Pulmonary artery endothelial cell (primary cell): Measurements from ENCODE around the gene COL13A1. TPM values are rescaled to one million over a fixed set of nuclear protein-coding genes. Genes with fewer than 3 reads are reported as not detected.

Experiments used
- DNase-seq: peaks from one replicate; pipeline ENCODE4 v3.0.0-alpha.2; 2011; ENCODE audit warnings: low read depth, low spot score
- total RNA-seq: library from RNA; depleted of rRNA; stranded (reverse); fragments of >200 nt; gene quantifications from 2 replicates; pipeline ENCODE4 v1.2.3, GENCODE V29; 2014

COL13A1 gene
- total RNA-seq, 1 donor from 2014 or later, result 33.6 TPM

GRCh38 chr10:69866246-69866687, 64.6 kb downstream of the COL13A1 start:
- DNase-seq, result no peak

GRCh38 chr10:69866688-69867461, 65.2 kb downstream of the COL13A1 start:
- DNase-seq, result peak; percentile 20

- DNase-seq, result no peak
Observed at GRCh38 chr10:69867699-69868558, 66.2 kb downstream of the COL13A1 start.

DNA sequence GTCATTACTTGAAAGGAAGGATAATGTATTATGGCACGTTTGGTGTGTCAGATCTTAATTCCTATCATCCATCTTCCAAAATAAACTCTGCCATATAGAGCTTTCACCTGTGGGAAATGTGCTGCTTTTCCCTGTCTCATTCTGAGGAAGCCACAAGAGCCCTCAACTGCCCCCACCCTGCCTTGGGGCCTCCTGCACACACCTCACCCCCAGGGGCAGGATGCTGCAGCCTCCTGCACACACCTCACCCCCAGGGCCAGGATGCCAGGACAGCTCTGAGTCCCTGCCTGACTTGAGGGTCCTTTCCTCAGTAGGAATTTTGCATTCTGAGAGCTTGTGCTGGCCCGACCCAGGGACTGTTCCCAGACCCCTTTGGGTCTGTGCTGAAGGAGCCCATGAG, 67.1 kb downstream of the COL13A1 start:
- DNase-seq, result no peak

GRCh38 chr10:69869291-69869961, 67.7 kb downstream of the COL13A1 start:
- DNase-seq, result no peak

DNA sequence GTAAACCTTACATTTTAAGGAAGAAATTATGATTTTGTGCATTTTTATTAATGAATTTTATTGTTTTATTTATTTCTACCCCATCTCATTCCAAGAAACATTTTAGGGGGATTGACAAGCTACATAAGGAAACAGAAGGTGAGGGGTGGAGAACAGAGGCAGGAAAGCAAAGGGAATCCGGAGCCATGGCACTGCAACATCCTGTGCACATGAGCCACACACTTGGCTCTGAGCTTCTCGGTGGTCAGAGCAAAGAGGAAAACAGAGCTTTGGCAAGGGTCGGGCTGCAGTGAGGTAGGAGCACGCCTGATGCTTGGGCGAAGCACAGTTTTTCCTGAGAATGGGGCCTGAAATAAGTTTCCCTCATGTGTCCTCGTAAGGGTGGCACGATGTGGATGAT, 68.9 kb downstream of the COL13A1 start:
- no peak for DNase-seq

- no peak for DNase-seq
Observed at GRCh38 chr10:69871074-69871473, 69.4 kb downstream of the COL13A1 start.

DNA sequence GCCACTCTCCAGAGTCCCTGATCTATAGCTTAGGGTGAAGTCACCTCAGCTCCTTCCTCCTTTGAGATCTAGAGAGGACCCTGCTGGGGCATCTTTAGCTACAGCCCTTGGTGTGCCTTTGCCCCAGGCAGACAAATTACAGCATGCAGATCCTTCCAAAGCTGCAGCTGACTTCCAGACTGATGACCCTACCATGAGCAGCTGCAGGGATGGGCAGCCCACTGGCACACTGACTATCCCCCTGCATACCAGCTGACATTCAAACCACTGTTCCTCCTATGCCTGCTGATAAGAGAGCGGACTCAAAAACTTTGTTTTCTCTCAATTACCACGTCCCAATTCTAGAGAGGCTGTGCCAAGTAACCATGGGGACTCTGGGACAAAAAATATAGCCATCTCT, 70.6 kb downstream of the COL13A1 start:
- no peak for DNase-seq

DNA sequence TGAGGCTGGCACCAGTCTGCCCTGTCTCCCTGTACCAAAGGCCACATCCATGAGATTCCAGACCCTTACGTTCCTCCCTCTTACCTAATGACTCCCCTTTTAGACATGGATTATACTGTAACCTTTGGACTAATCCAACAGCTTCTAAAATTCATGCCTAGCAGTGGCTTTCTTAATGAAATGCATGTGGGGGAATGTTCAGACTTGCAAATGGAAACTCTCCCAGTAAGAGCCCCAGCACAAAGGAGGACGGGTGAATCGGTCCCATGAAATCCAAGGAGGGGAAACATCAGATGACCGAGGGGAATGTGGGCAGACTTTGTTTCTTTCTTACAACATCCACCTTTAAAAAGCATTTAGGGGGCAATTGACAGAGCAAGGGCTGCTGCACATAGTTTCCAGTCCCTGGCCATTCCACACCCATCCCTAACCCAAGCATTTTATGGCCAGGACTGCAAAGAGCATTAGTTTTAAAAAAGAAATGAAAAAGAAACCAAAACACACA, 71.5 kb downstream of the COL13A1 start:
- no peak for DNase-seq

GRCh38 chr10:69874449-69874848, 72.7 kb downstream of the COL13A1 start:
- peak; percentile 33 for DNase-seq

DNA sequence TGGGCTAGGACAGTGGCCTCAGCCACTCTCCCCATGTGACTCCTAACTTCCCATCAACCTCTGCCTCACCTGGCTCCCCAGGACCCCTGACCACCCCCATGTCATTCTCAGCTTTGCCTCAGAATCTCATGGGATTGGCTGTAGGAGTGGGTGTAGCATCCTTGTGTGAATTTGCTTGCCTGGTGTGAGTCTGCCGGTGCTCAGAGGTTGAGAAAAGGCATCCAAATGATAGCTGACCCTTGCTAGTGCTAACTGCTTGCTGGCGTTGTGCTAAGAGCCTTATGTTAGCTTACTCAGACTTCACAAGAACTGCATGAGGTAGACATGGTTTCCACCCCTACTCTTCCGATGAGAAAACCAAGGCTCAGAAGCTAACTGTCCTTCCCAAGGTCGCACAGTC, 74.2 kb downstream of the COL13A1 start:
- DNase-seq, result no peak

GRCh38 chr10:69876286-69876685, 74.6 kb downstream of the COL13A1 start:
- no peak for DNase-seq

GRCh38 chr10:69876931-69877330, 75.2 kb downstream of the COL13A1 start:
- DNase-seq, result no peak

DNA sequence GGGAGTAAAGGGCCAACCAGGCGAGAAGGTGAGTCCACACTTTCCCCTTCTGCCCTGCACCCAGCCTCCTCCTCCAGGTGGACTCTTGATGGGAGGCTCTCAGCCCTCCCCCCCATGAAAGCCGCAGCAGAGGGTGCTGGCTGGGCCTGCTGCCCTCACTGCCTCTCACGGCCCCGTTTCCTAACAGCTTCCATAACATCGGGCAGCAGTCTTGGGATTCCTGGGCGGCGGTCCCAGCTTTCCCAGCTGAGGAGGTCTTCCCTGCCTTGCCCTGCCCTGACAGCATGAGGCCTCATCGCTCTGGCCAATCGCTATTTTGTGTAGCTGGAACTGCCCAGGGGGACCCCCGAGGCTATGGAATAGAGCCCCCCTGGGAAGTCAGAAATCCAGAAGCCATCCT, 76.3 kb downstream of the COL13A1 start:
- DNase-seq, result no peak

DNA sequence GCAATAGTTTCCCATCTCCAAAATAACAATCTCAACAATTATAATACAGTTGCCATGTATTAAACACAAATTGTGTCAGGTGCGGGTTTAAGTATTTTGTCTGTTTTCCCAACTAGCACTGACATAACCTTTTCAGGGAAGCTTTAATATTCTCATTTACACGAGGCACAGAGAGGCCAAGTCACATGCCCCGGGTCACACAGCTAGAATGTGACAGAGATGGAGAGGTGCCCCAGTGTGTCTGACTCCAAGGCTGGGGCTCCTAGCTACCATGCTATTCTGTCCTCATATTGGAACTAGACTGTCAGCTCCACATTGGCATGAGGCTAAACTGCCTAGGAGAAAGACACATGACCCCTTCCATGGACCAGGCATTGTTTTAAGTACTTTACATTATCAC, 77.2 kb downstream of the COL13A1 start:
- DNase-seq, result no peak

GRCh38 chr10:69879634-69880257, 78.0 kb downstream of the COL13A1 start:
- no peak for DNase-seq

GRCh38 chr10:69880301-69881081, 78.8 kb downstream of the COL13A1 start:
- no peak for DNase-seq

GRCh38 chr10:69881202-69881601, 79.5 kb downstream of the COL13A1 start:
- DNase-seq, result no peak

DNA sequence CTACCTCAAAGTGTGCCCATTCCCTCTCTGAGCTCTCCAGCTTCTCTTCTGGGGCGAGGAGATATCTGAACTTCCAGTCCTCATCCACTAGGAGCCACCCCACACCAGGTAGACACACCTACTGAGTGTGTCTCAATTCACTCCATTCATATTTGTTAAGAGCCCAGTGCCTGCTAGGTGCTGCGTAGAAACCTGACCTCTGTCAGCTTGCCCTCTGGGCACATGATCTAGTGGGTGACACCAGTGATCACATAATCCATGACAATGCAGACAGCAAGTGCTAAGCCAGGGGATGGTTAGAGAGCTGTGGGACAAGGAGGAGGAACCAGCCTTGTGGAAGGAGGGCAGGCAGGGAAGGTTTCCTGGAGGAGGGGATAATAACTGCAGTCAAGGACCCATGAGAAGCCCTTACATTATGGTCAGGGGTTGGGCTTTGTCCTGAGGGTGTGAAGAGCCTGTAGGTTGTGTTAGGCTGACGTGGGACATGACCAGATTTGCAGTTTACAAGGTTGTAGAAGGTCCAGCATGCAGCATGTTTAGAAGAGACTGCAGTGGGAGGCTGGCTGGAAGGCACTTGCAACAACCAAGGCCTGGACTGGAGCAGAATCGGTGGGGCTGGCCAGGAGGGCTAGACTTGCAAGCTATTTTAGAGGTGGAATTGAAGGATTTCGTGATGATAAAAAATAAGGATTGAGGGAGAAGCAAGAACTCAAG, 81.8 kb downstream of the COL13A1 start:
- no peak for DNase-seq

DNA sequence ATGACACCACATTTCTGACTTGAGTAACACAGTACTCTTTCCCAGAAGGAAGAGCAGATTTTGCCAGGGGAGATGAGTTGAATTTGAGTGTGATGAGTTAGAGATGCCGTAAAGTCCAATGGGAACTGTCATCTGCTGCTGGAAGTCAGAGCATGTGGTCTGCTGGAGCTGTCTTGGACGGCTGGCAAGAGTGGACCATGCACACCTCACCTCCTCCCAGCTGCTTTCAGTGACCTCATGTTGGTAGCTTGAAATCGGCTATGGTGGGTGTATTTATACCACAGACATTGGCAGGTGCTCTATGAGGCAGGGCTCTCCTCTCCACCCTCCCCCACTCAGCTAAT, 82.3 kb downstream of the COL13A1 start:
- no peak for DNase-seq
